ENCODE data around the gene RAB6C. TPM values are rescaled to one million over a fixed set of nuclear protein-coding genes. Genes with fewer than 3 reads are reported as not detected.
"Not testable (repeated sequence)": the region's sequence is repeated elsewhere in the genome, so short reads cannot be mapped to it uniquely, and the experiment has no call there.

RAB6C gene
- total and polyA plus RNA-seq, 2 experiments from 2014 or later, result 0.07 to 0.09 TPM

GRCh38 chr2:129945557-129945956 is 33.9 kb upstream of the RAB6C start:
- H3K4me1 ChIP-seq (ENCODE audit: low read depth), result no peaks in the 10 kb centered on the region
- no peaks in the 10 kb centered on the region for H3K27me3 ChIP-seq
- no peak overlapping the region for H3K27ac ChIP-seq
- no peaks in the 10 kb centered on the region for H3K36me3 ChIP-seq
- H3K4me3 ChIP-seq, result no peak overlapping the region
- no peak for TF ChIP-seq CTCF (IDR thresholded peaks at IDR 0.05; ENCODE audit: low read depth, low read length)
- no peaks in the 10 kb centered on the region for H3K9me3 ChIP-seq (ENCODE audit: low read depth)
- DNase-seq (ENCODE audit: low read depth in 1 of 2, low spot score in 1 of 2), result no peak

- not testable (repeated sequence) for H3K27ac ChIP-seq; H3K27me3 ChIP-seq; H3K4me3 ChIP-seq; H3K36me3 ChIP-seq; DNase-seq (ENCODE audit: low read depth in 1 of 2, low spot score in 1 of 2); H3K4me1 ChIP-seq (ENCODE audit: low read depth); H3K9me3 ChIP-seq (ENCODE audit: low read depth)
Observed at GRCh38 chr2:129947712-129948111, 31.8 kb upstream of the RAB6C start.

- not testable (repeated sequence) for H3K36me3 ChIP-seq; H3K4me1 ChIP-seq (ENCODE audit: low read depth); H3K27me3 ChIP-seq; H3K4me3 ChIP-seq; H3K27ac ChIP-seq; DNase-seq (ENCODE audit: low read depth in 1 of 2, low spot score in 1 of 2); H3K9me3 ChIP-seq (ENCODE audit: low read depth)
Observed at GRCh38 chr2:129956171-129956570, 23.3 kb upstream of the RAB6C start.

GRCh38 chr2:129957891-129958290 is 21.6 kb upstream of the RAB6C start:
- no peaks in the 10 kb centered on the region for H3K36me3 ChIP-seq
- H3K27ac ChIP-seq, result no peak overlapping the region
- H3K4me1 ChIP-seq (ENCODE audit: low read depth), result no peaks in the 10 kb centered on the region
- TF ChIP-seq CTCF (IDR thresholded peaks at IDR 0.05; ENCODE audit: low read depth, low read length), result no peak
- H3K4me3 ChIP-seq, result no peak overlapping the region
- H3K9me3 ChIP-seq (ENCODE audit: low read depth), result no peaks in the 10 kb centered on the region
- DNase-seq (ENCODE audit: low read depth in 1 of 2, low spot score in 1 of 2), result no peak
- H3K27me3 ChIP-seq, result no peaks in the 10 kb centered on the region

GRCh38 chr2:129958736-129959135 is 20.7 kb upstream of the RAB6C start:
- not testable (repeated sequence) for H3K27ac ChIP-seq; H3K4me1 ChIP-seq (ENCODE audit: low read depth); DNase-seq (ENCODE audit: low read depth in 1 of 2, low spot score in 1 of 2); H3K36me3 ChIP-seq; H3K27me3 ChIP-seq; H3K9me3 ChIP-seq (ENCODE audit: low read depth); H3K4me3 ChIP-seq

GRCh38 chr2:129968605-129969004 is 10.9 kb upstream of the RAB6C start:
- H3K4me1 ChIP-seq (ENCODE audit: low read depth); DNase-seq (ENCODE audit: low read depth in 1 of 2, low spot score in 1 of 2); H3K36me3 ChIP-seq; H3K27ac ChIP-seq; H3K9me3 ChIP-seq (ENCODE audit: low read depth); H3K4me3 ChIP-seq: not testable (repeated sequence)
- H3K27me3 ChIP-seq, result peaks cover 13% of the 10 kb centered on the region

GRCh38 chr2:129975016-129975774 is 4.3 kb upstream of the RAB6C start:
- Histone ChIP-seq H3K4me1 (ENCODE audit: low read depth) (no peaks in the 10 kb centered on the region), H3K4me3 (no peak overlapping the region), H3K36me3 (no peaks in the 10 kb centered on the region), H3K27me3 (peaks cover 40% of the 10 kb centered on the region), H3K9me3 (ENCODE audit: low read depth) (no peaks in the 10 kb centered on the region), H3K27ac (no peak overlapping the region)
- TF ChIP-seq CTCF (IDR thresholded peaks at IDR 0.05; ENCODE audit: low read depth, low read length), result no peak
- no peak for DNase-seq (ENCODE audit: low read depth in 1 of 2, low spot score in 1 of 2)

GRCh38 chr2:129976969-129977368 is 2.5 kb upstream of the RAB6C start:
- not testable (repeated sequence) for H3K36me3 ChIP-seq; H3K9me3 ChIP-seq (ENCODE audit: low read depth); H3K27ac ChIP-seq; H3K4me3 ChIP-seq; DNase-seq (ENCODE audit: low read depth in 1 of 2, low spot score in 1 of 2); H3K4me1 ChIP-seq (ENCODE audit: low read depth)
- H3K27me3 ChIP-seq, result peaks cover 52% of the 10 kb centered on the region
